ENCODE results near the gene FBXL16.

Gene FBXL16

GRCh38 chr16:686459-687260 is 18.9 kb downstream of the FBXL16 start:
- no peak for DNase-seq

GRCh38 chr16:685967-686366 is 19.6 kb downstream of the FBXL16 start:
- peak; percentile 21 for DNase-seq

- no peak for DNase-seq
These were observed 20.5 kb downstream of the FBXL16 start for GRCh38 chr16:684961-685696.

- DNase-seq = peak; percentile 83
These were observed 21.4 kb downstream of the FBXL16 start, which contains the start of gene JMJD8 for GRCh38 chr16:684071-684794. Gene JMJD8, minus strand, starts transcription at chr16:684334. Its CDS starts 15 bp downstream, at chr16:684319.

- no peak for DNase-seq
These were observed 22.1 kb downstream of the FBXL16 start for GRCh38 chr16:683396-684070.

- DNase-seq = no peak
These were observed 22.9 kb downstream of the FBXL16 start for GRCh38 chr16:682493-683395.

- no peak for DNase-seq
These were observed 23.7 kb downstream of the FBXL16 start for GRCh38 chr16:681746-682427.

GRCh38 chr16:680967-681745 is 24.4 kb downstream of the FBXL16 start:
- DNase-seq = peak; percentile 21

- DNase-seq = no peak
These were observed 25.0 kb downstream of the FBXL16 start for GRCh38 chr16:680625-680945.

- DNase-seq = peak; percentile 73
These were observed 25.6 kb downstream of the FBXL16 start, which contains the start of gene STUB1 for GRCh38 chr16:679814-680624. Gene STUB1, plus strand, starts transcription at chr16:680410. Its CDS starts 116 bp downstream, at chr16:680526.

GRCh38 chr16:678858-679813 is 26.5 kb downstream of the FBXL16 start:
- DNase-seq = no peak

- DNase-seq = no peak
These were observed 27.3 kb downstream of the FBXL16 start for GRCh38 chr16:678209-678857.

GRCh38 chr16:677316-678190 is 28.0 kb downstream of the FBXL16 start:
- DNase-seq = no peak

- DNase-seq = no peak
These were observed 28.7 kb downstream of the FBXL16 start for GRCh38 chr16:676913-677312.

GRCh38 chr16:676565-676902 is 29.1 kb downstream of the FBXL16 start:
- DNase-seq = no peak

- DNase-seq = no peak
These were observed 29.6 kb downstream of the FBXL16 start for GRCh38 chr16:675884-676564.

Measured in HCEC 1CT (cell line).